ENCODE results near the gene STUM. TPM values are rescaled to one million over a fixed set of nuclear protein-coding genes. Genes with fewer than 3 reads are reported as not detected.

Gene STUM
- polyA plus RNA-seq, 1 donor (not counting 4 experiments of a cell fraction or from before 2014, with no cell fraction given), result 0.01 TPM

- Histone ChIP-seq H3K36me3 (ENCODE audit: control insufficient read depth in 2 of 2, extremely low read depth in 1 of 2, insufficient read depth in 2 of 2, low read length in 2 of 2) (no peaks in the 10 kb centered on the region), H3K27me3 (ENCODE audit: control insufficient read depth, extremely low read depth, insufficient read depth, low read length) (no peaks in the 10 kb centered on the region), H3K4me2 (ENCODE audit: control insufficient read depth, extremely low read depth, insufficient read depth, low read depth, low read length) (no peak overlapping the region), H4K20me1 (ENCODE audit: control insufficient read depth, extremely low read depth, insufficient read depth, low read length) (no peaks in the 10 kb centered on the region), H3K4me3 (ENCODE audit: control insufficient read depth in 2 of 3, extremely low read depth in 1 of 3, insufficient read depth in 2 of 3, low read depth in 1 of 3, low read length in 3 of 3) (no peak overlapping the region), H3K9ac (ENCODE audit: control insufficient read depth, extremely low read depth, insufficient read depth, low read length) (no peak overlapping the region), H3K9me1 (ENCODE audit: control insufficient read depth, extremely low read depth, insufficient read depth, low read length) (no peaks in the 10 kb centered on the region), H3K9me3 (ENCODE audit: control insufficient read depth, low read depth, low read length) (no peaks in the 10 kb centered on the region), H3K4me1 (ENCODE audit: control insufficient read depth, extremely low read depth, insufficient read depth, low read length) (no peaks in the 10 kb centered on the region), H3K27ac (ENCODE audit: control insufficient read depth, insufficient read depth, low read length) (no peak overlapping the region), H2AFZ (ENCODE audit: control insufficient read depth, low read length) (no peak overlapping the region), H3K79me2 (ENCODE audit: control insufficient read depth, insufficient read depth, low read length) (no peaks in the 10 kb centered on the region)
- dilution Hi-C loops (cut with MboI; ENCODE audit: extremely low pct_ligation_motif_present, low sequenced_read_pairs), result no loop called here
- no peak for TF ChIP-seq EZH2 (IDR thresholded peaks at IDR 0.05; ENCODE audit: low read length)
- TF ChIP-seq CTCF (optimal IDR thresholded peaks at IDR 0.05 in 1 of 3, IDR thresholded peaks at IDR 0.05 in 1 of 3, conservative IDR thresholded peaks at IDR 0.05 in 1 of 3; ENCODE audit: extremely low read depth in 1 of 3, insufficient read depth in 2 of 3, low read length in 3 of 3), result no peak
- DNase-seq (ENCODE audit: low read depth, low spot score) (no peak), FAIRE-seq (no peak)
These were observed 33.2 kb downstream of the STUM start for GRCh38 chr1:226581650-226582330.

- dilution Hi-C loops (cut with MboI; ENCODE audit: extremely low pct_ligation_motif_present, low sequenced_read_pairs), result no loop called here
- H3K79me2 ChIP-seq (ENCODE audit: control insufficient read depth, insufficient read depth, low read length), result no peaks in the 10 kb centered on the region
- no peaks in the 10 kb centered on the region for H3K9me1 ChIP-seq (ENCODE audit: control insufficient read depth, extremely low read depth, insufficient read depth, low read length)
- no peak overlapping the region for H3K4me3 ChIP-seq (ENCODE audit: control insufficient read depth in 2 of 3, extremely low read depth in 1 of 3, insufficient read depth in 2 of 3, low read depth in 1 of 3, low read length in 3 of 3)
- no peak overlapping the region for H3K9ac ChIP-seq (ENCODE audit: control insufficient read depth, extremely low read depth, insufficient read depth, low read length)
- no peaks in the 10 kb centered on the region for H3K36me3 ChIP-seq (ENCODE audit: control insufficient read depth in 2 of 2, extremely low read depth in 1 of 2, insufficient read depth in 2 of 2, low read length in 2 of 2)
- H3K27me3 ChIP-seq (ENCODE audit: control insufficient read depth, extremely low read depth, insufficient read depth, low read length), result peaks cover 6% of the 10 kb centered on the region
- H2AFZ ChIP-seq (ENCODE audit: control insufficient read depth, low read length), result no peak overlapping the region
- H3K27ac ChIP-seq (ENCODE audit: control insufficient read depth, insufficient read depth, low read length), result no peak overlapping the region
- FAIRE-seq, result no peak
- TF ChIP-seq CTCF (optimal IDR thresholded peaks at IDR 0.05 in 1 of 3, IDR thresholded peaks at IDR 0.05 in 1 of 3, conservative IDR thresholded peaks at IDR 0.05 in 1 of 3; ENCODE audit: extremely low read depth in 1 of 3, insufficient read depth in 2 of 3, low read length in 3 of 3) (no peak), EZH2 (IDR thresholded peaks at IDR 0.05; ENCODE audit: low read length) (no peak)
- no peak for DNase-seq (ENCODE audit: low read depth, low spot score)
- no peak overlapping the region for H3K4me2 ChIP-seq (ENCODE audit: control insufficient read depth, extremely low read depth, insufficient read depth, low read depth, low read length)
- no peaks in the 10 kb centered on the region for H4K20me1 ChIP-seq (ENCODE audit: control insufficient read depth, extremely low read depth, insufficient read depth, low read length)
- H3K4me1 ChIP-seq (ENCODE audit: control insufficient read depth, extremely low read depth, insufficient read depth, low read length), result no peaks in the 10 kb centered on the region
- no peaks in the 10 kb centered on the region for H3K9me3 ChIP-seq (ENCODE audit: control insufficient read depth, low read depth, low read length)
These were observed 34.4 kb downstream of the STUM start for GRCh38 chr1:226582966-226583365.

Measured in keratinocyte (primary cell).